SK-N-SH (cell line): ENCODE measurements around the gene AATF. TPM values are rescaled to one million over a fixed set of nuclear protein-coding genes. Genes with fewer than 3 reads are reported as not detected.

Source experiments
- CTCF ChIA-PET: fragments of 300-600, 350-600 bp; formaldehyde crosslinking; extraction: SDS; loops from one replicate; lab custom pipeline; 2021; lab: Yijun Ruan, JAX
- POLR2A ChIA-PET: fragments of 350-600 bp; sonication (Branson Sonifier 250); formaldehyde crosslinking; extraction: SDS; loops from one replicate; lab custom pipeline; 2020; ENCODE audit warnings: antibody characterized with exemption, inconsistent platforms; lab: Yijun Ruan, JAX
- DNase-seq: peaks from one replicate; pipeline ENCODE4 v3.0.0; 2012
- H2AFZ ChIP-seq: fragments of 200-600 bp; sonication (generic); 2 replicates; pipeline ENCODE4 v1.8.1; 2016; ENCODE audit warnings: antibody characterized with exemption, mild to moderate bottlenecking, low read depth
- H3F3A ChIP-seq: fragments of 200-600 bp; sonication (generic); replicated peaks from 2 replicates; pipeline ENCODE3; 2016; ENCODE audit warnings: antibody characterized with exemption, mild to moderate bottlenecking; ENCODE audit not compliant: insufficient read depth
- H3K27ac ChIP-seq, 2 experiments: fragments of 200-500 bp in 1 of 2; fragments of 200-600 bp in 1 of 2; sonication (Bioruptor generic) in 1 of 2; sonication (generic), shearing (Covaris generic) in 1 of 2; 2 replicates each; pipeline versions ENCODE4 v1.5.1 to v1.6.1; 2014 to 2016; ENCODE audit warnings: low read depth in 2 of 2, inconsistent platforms in 1 of 2, low read length in 1 of 2, mild to moderate bottlenecking in 1 of 2, mixed read lengths in 1 of 2
- H3K27me3 ChIP-seq: fragments of 200-600 bp; sonication (generic), shearing (Covaris generic); 2 replicates; pipeline ENCODE4 v1.6.1; 2016; ENCODE audit warnings: mixed run types; ENCODE audit not compliant: insufficient read depth
- H3K36me3 ChIP-seq, 2 experiments: fragments of 200-500 bp in 1 of 2; fragments of 200-600 bp in 1 of 2; sonication (Bioruptor generic) in 1 of 2; sonication (generic) in 1 of 2; replicated peaks in 1 of 2; 2 replicates each; pipeline versions ENCODE3 to v1.5.1; 2014 to 2016; ENCODE audit warnings: low read length in 1 of 2, mild to moderate bottlenecking in 1 of 2; ENCODE audit not compliant: insufficient read depth in 2 of 2, control insufficient read depth in 1 of 2
- H3K4me1 ChIP-seq, 2 experiments: fragments of 200-500 bp in 1 of 2; fragments of 200-600 bp in 1 of 2; sonication (Bioruptor generic) in 1 of 2; sonication (generic), shearing (Covaris generic) in 1 of 2; 2 replicates each; pipeline versions ENCODE4 v1.5.1 to v1.6.1; 2014 to 2016; ENCODE audit warnings: low read depth in 1 of 2, low read length in 1 of 2, mixed run types in 1 of 2; ENCODE audit not compliant: insufficient read depth in 2 of 2, control insufficient read depth in 1 of 2
- H3K4me2 ChIP-seq: fragments of 200-600 bp; sonication (generic), shearing (Covaris generic); 2 replicates; pipeline ENCODE4 v1.6.1; 2017; ENCODE audit warnings: mixed run types
- H3K4me3 ChIP-seq, 2 experiments: fragments of 200-500 bp in 1 of 2; fragments of 200-600 bp in 1 of 2; sonication (Bioruptor generic) in 1 of 2; sonication (generic), shearing (Covaris generic) in 1 of 2; 2 replicates each; pipeline versions ENCODE4 v1.5.1 to v1.8.1; 2014 to 2016; ENCODE audit warnings: low read depth in 2 of 2, inconsistent platforms in 1 of 2, low read length in 1 of 2, mild to moderate bottlenecking in 1 of 2, mixed read lengths in 1 of 2, moderate library complexity in 1 of 2
- H3K79me2 ChIP-seq: fragments of 200-600 bp; sonication (generic); 2 replicates; pipeline ENCODE4 v1.8.1; 2017; ENCODE audit warnings: mild to moderate bottlenecking; ENCODE audit not compliant: insufficient read depth
- H3K9ac ChIP-seq: fragments of 200-600 bp; sonication (generic); 2 replicates; pipeline ENCODE4 v1.6.1; 2017; ENCODE audit warnings: mixed run types
- H3K9me2 ChIP-seq: fragments of 200-600 bp; sonication (generic); 2 replicates; pipeline ENCODE4 v1.6.1; 2017; ENCODE audit warnings: mixed run types
- H3K9me3 ChIP-seq: fragments of 200-600 bp; sonication (generic); 2 replicates; pipeline ENCODE4 v1.6.1; 2017; ENCODE audit warnings: mixed run types, mild to moderate bottlenecking, moderate library complexity
- H4K20me1 ChIP-seq: fragments of 200-600 bp; sonication (generic); 2 replicates; pipeline ENCODE4 v1.6.1; 2017; ENCODE audit warnings: mild to moderate bottlenecking, mixed run types; ENCODE audit not compliant: insufficient read depth
- ELF1 ChIP-seq: IDR thresholded peaks from 2 replicates; pipeline ENCODE4 v1.4.0; 2012
- EP300 ChIP-seq, 2 experiments: IDR thresholded peaks; 2 replicates each; pipeline versions ENCODE4 v1.4.0 to v1.6.1; 2012; ENCODE audit warnings: borderline replicate concordance in 1 of 2, low read depth in 1 of 2, low read length in 1 of 2
- FOSL2 ChIP-seq: IDR thresholded peaks from 2 replicates; pipeline ENCODE4 v1.4.0; 2012; ENCODE audit warnings: low read depth, mild to moderate bottlenecking, moderate library complexity, borderline replicate concordance
- FOXJ3 ChIP-seq: sonication (generic); formaldehyde crosslinking; IDR thresholded peaks from 2 replicates; pipeline ENCODE4 v1.5.1; 2020; ENCODE audit warnings: mild to moderate bottlenecking, missing genetic modification reagents
- FOXM1 ChIP-seq: IDR thresholded peaks from 2 replicates; pipeline ENCODE4 v1.4.0; 2012; ENCODE audit warnings: low read depth, mild to moderate bottlenecking
- MAX ChIP-seq: IDR thresholded peaks from 2 replicates; pipeline ENCODE4 v1.4.0; 2012; ENCODE audit warnings: low read depth
- MEF2A ChIP-seq: IDR thresholded peaks from 2 replicates; pipeline ENCODE4 v1.4.0; 2012; ENCODE audit warnings: low read depth, borderline replicate concordance
- NFIC ChIP-seq: IDR thresholded peaks from 2 replicates; pipeline ENCODE4 v1.4.0; 2012; ENCODE audit warnings: borderline replicate concordance
- PBX3 ChIP-seq: IDR thresholded peaks from 2 replicates; pipeline ENCODE4; 2012
- RCOR1 ChIP-seq: fragments of 150-350 bp; IDR thresholded peaks from 2 replicates; pipeline ENCODE4 v1.6.1; 2017; ENCODE audit warnings: antibody characterized with exemption, low read length
- RXRA ChIP-seq: IDR thresholded peaks from 2 replicates; pipeline ENCODE4 v1.4.0; 2012; ENCODE audit warnings: low read depth, mild to moderate bottlenecking, borderline replicate concordance
- SIN3A ChIP-seq: IDR thresholded peaks from 2 replicates; pipeline ENCODE4 v1.6.1; 2012; ENCODE audit warnings: low read depth, mild to moderate bottlenecking, low read length, moderate library complexity, borderline replicate concordance
- SMC3 ChIP-seq: IDR thresholded peaks from 2 replicates; pipeline ENCODE4 v1.6.1; 2012; ENCODE audit warnings: low read depth, low read length, improper control_type of control experiment
- TAF1 ChIP-seq: IDR thresholded peaks from 2 replicates; pipeline ENCODE4 v1.6.1; 2012; ENCODE audit warnings: low read depth, mild to moderate bottlenecking, low read length, moderate library complexity, borderline replicate concordance
- TCF12 ChIP-seq: IDR thresholded peaks from 2 replicates; pipeline ENCODE4 v1.4.0; 2012
- TEAD4 ChIP-seq: IDR thresholded peaks from 2 replicates; pipeline ENCODE4 v1.4.0; 2012; ENCODE audit warnings: mild to moderate bottlenecking, borderline replicate concordance; ENCODE audit not compliant: insufficient read depth
- USF1 ChIP-seq: IDR thresholded peaks from 2 replicates; pipeline ENCODE4 v1.4.0; 2012; ENCODE audit warnings: low read depth, borderline replicate concordance
- USF2 ChIP-seq: fragments of 150-350 bp; IDR thresholded peaks from 2 replicates; pipeline ENCODE4 v1.6.1; 2017; ENCODE audit warnings: antibody characterized with exemption, low read length, low read depth, borderline replicate concordance
- YY1 ChIP-seq: IDR thresholded peaks from 2 replicates; pipeline ENCODE4 v1.4.0; 2012; ENCODE audit warnings: low read depth, mild to moderate bottlenecking
- polyA plus RNA-seq, 3 experiments: library from polyadenylated mRNA; depleted of rRNA; stranded (reverse); fragments of >200 nt; gene quantifications; 2 replicates each; pipeline ENCODE4 v1.2.3, GENCODE V29; 2012
- TF ChIP-seq, protein P1 (sequence below): IDR thresholded peaks from 2 replicates; pipeline ENCODE4 v1.4.0; 2012; ENCODE audit warnings: low read depth, borderline replicate concordance

AATF gene
- polyA plus RNA-seq, 1 of the 3 experiments (the other 2 are of a cell fraction): 18.8 TPM

DNA sequence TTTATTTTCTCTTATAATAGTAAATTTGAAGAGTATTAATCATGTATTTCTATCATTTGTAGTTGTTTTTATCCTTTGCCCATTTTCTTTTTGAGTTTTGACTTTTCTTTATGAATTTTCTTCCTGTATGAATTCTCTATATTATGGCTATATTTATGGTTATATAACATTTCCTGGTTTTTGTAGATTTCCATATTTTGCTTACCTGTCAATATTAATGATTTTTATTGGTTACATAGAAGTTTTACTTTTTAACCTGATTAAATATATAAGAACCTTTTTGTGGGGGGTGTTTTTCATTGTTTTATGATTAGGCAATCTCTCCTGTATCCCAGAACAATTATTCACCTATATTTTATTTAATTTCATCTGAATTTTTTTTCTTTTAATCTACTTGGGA lies 93.2 kb downstream of the AATF start:
- no peaks in the 10 kb centered on the region for H3K9me3 ChIP-seq
- H3K27me3 ChIP-seq: no peaks in the 10 kb centered on the region
- peaks cover 0 to 2% of the 10 kb centered on the region in 2 experiments; a peak in 2 of 4 replicates for H3K4me1 ChIP-seq
- H3K4me2 ChIP-seq: no peak overlapping the region
- H2AFZ ChIP-seq: no peak overlapping the region
- H3K4me3 ChIP-seq: no peak overlapping the region
- DNase-seq: no peak
- H3K27ac ChIP-seq: no peak overlapping the region
- H3K79me2 ChIP-seq: no peaks in the 10 kb centered on the region
- ChIA-PET POLR2A (interaction anchor here (0.8 kb wide), 1 partner anchor 92 kb away, joined by 3 read pairs; no protein-coding TSS in a partner anchor), CTCF (interaction anchor here (1.0 to 10.7 kb wide), 2 partner anchors 176 to 413 kb away, joined by 3 to 236 read pairs; no protein-coding TSS in a partner anchor)
- no peaks in the 10 kb centered on the region for H3K9me2 ChIP-seq
- H4K20me1 ChIP-seq: no peaks in the 10 kb centered on the region
- peaks cover 11 to 13% of the 10 kb centered on the region in 2 experiments for H3K36me3 ChIP-seq
- H3K9ac ChIP-seq: no peak overlapping the region
- H3F3A ChIP-seq: peaks cover 2% of the 10 kb centered on the region
- TF ChIP-seq RXRA: no peak
- TF ChIP-seq USF2: no peak
- no peak for TF ChIP-seq TAF1
- TF ChIP-seq SIN3A: no peak
- no peak for TF ChIP-seq FOSL2
- TF ChIP-seq FOXJ3 (CRISPR knock-in tag): no peak
- no peak for TF ChIP-seq RCOR1
- no peak for TF ChIP-seq PBX3
- TF ChIP-seq EP300 (IDR thresholded peaks at IDR 0.05; ENCODE audit: borderline replicate concordance in 1 of 2, low read depth in 1 of 2, low read length in 1 of 2): no peak
- TF ChIP-seq TEAD4: no peak
- no peak for TF ChIP-seq MEF2A
- TF ChIP-seq MAX: no peak
- TF ChIP-seq, protein P1, sequence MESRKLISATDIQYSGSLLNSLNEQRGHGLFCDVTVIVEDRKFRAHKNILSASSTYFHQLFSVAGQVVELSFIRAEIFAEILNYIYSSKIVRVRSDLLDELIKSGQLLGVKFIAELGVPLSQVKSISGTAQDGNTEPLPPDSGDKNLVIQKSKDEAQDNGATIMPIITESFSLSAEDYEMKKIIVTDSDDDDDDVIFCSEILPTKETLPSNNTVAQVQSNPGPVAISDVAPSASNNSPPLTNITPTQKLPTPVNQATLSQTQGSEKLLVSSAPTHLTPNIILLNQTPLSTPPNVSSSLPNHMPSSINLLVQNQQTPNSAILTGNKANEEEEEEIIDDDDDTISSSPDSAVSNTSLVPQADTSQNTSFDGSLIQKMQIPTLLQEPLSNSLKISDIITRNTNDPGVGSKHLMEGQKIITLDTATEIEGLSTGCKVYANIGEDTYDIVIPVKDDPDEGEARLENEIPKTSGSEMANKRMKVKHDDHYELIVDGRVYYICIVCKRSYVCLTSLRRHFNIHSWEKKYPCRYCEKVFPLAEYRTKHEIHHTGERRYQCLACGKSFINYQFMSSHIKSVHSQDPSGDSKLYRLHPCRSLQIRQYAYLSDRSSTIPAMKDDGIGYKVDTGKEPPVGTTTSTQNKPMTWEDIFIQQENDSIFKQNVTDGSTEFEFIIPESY: no peak
- TF ChIP-seq TCF12: no peak
- TF ChIP-seq FOXM1: no peak
- TF ChIP-seq ELF1: no peak
- no peak for TF ChIP-seq SMC3
- no peak for TF ChIP-seq YY1
- TF ChIP-seq USF1: no peak
- no peak for TF ChIP-seq NFIC
